ENCODE measurements around the gene ZNF302. TPM values are rescaled to one million over a fixed set of nuclear protein-coding genes. Genes with fewer than 3 reads are reported as not detected.

Gene ZNF302
- total and polyA plus RNA-seq, 2 experiments from 2014 or later, result 16.6 to 27.4 TPM

DNA sequence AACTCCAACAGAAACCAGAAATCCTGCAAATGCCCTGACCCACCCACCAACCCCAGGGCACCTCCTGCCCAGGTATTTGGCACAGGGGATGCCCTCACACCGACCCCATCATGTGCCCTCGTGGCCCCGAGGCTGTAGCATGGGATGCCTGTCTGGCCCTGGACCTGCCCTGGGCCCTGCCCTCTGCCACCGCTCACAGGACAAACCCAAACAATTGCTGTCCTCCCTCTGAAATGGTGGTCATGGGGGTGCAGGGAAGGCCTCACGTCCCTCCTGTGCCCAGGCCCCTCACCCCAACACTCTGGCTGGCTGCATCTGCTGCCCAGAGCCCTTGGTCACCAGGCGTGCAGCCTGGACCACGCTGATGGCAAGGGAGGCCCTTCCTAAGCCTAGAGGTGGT is 54.5 kb downstream of the ZNF302 start:
- H3K4me1 Mint-ChIP-seq, result peaks cover 11% of the 10 kb centered on the region
- H3K4me3 Mint-ChIP-seq, result peak overlapping the region; percentile 29; the same call in 1 of the 3 replicates

More for the DNA sequence above, 54.5 kb downstream of the ZNF302 start:
- peaks cover 6% of the 10 kb centered on the region for H3K4me1 ChIP-seq (ENCODE audit: insufficient read depth)
- H4K20me1 ChIP-seq (replicated peaks; ENCODE audit: insufficient read depth), result no peaks in the 10 kb centered on the region
- peak overlapping the region; percentile 52; the same call in 1 of the 2 replicates for H3K27ac Mint-ChIP-seq
- no peak overlapping the region for H2AFZ ChIP-seq
- no peak overlapping the region for H3K4me3 ChIP-seq
- H3K36me3 ChIP-seq (ENCODE audit: insufficient read depth), result no peaks in the 10 kb centered on the region
- H3K9me2 ChIP-seq (ENCODE audit: insufficient read depth), result no peaks in the 10 kb centered on the region
- ATAC-seq (no peak), DNase-seq (ENCODE audit: low spot score) (no peak)
- 0 out of 3 replicates have a peak, but pooled peaks cover 3% of the 10 kb centered on the region for H3K9me3 Mint-ChIP-seq
- no peaks in the 10 kb centered on the region for H3K79me2 ChIP-seq (replicated peaks; ENCODE audit: insufficient read depth)
- TF ChIP-seq, protein P1, sequence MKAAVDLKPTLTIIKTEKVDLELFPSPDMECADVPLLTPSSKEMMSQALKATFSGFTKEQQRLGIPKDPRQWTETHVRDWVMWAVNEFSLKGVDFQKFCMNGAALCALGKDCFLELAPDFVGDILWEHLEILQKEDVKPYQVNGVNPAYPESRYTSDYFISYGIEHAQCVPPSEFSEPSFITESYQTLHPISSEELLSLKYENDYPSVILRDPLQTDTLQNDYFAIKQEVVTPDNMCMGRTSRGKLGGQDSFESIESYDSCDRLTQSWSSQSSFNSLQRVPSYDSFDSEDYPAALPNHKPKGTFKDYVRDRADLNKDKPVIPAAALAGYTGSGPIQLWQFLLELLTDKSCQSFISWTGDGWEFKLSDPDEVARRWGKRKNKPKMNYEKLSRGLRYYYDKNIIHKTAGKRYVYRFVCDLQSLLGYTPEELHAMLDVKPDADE (IDR thresholded peaks at IDR 0.05), result no peak
- TF ChIP-seq, protein P2, sequence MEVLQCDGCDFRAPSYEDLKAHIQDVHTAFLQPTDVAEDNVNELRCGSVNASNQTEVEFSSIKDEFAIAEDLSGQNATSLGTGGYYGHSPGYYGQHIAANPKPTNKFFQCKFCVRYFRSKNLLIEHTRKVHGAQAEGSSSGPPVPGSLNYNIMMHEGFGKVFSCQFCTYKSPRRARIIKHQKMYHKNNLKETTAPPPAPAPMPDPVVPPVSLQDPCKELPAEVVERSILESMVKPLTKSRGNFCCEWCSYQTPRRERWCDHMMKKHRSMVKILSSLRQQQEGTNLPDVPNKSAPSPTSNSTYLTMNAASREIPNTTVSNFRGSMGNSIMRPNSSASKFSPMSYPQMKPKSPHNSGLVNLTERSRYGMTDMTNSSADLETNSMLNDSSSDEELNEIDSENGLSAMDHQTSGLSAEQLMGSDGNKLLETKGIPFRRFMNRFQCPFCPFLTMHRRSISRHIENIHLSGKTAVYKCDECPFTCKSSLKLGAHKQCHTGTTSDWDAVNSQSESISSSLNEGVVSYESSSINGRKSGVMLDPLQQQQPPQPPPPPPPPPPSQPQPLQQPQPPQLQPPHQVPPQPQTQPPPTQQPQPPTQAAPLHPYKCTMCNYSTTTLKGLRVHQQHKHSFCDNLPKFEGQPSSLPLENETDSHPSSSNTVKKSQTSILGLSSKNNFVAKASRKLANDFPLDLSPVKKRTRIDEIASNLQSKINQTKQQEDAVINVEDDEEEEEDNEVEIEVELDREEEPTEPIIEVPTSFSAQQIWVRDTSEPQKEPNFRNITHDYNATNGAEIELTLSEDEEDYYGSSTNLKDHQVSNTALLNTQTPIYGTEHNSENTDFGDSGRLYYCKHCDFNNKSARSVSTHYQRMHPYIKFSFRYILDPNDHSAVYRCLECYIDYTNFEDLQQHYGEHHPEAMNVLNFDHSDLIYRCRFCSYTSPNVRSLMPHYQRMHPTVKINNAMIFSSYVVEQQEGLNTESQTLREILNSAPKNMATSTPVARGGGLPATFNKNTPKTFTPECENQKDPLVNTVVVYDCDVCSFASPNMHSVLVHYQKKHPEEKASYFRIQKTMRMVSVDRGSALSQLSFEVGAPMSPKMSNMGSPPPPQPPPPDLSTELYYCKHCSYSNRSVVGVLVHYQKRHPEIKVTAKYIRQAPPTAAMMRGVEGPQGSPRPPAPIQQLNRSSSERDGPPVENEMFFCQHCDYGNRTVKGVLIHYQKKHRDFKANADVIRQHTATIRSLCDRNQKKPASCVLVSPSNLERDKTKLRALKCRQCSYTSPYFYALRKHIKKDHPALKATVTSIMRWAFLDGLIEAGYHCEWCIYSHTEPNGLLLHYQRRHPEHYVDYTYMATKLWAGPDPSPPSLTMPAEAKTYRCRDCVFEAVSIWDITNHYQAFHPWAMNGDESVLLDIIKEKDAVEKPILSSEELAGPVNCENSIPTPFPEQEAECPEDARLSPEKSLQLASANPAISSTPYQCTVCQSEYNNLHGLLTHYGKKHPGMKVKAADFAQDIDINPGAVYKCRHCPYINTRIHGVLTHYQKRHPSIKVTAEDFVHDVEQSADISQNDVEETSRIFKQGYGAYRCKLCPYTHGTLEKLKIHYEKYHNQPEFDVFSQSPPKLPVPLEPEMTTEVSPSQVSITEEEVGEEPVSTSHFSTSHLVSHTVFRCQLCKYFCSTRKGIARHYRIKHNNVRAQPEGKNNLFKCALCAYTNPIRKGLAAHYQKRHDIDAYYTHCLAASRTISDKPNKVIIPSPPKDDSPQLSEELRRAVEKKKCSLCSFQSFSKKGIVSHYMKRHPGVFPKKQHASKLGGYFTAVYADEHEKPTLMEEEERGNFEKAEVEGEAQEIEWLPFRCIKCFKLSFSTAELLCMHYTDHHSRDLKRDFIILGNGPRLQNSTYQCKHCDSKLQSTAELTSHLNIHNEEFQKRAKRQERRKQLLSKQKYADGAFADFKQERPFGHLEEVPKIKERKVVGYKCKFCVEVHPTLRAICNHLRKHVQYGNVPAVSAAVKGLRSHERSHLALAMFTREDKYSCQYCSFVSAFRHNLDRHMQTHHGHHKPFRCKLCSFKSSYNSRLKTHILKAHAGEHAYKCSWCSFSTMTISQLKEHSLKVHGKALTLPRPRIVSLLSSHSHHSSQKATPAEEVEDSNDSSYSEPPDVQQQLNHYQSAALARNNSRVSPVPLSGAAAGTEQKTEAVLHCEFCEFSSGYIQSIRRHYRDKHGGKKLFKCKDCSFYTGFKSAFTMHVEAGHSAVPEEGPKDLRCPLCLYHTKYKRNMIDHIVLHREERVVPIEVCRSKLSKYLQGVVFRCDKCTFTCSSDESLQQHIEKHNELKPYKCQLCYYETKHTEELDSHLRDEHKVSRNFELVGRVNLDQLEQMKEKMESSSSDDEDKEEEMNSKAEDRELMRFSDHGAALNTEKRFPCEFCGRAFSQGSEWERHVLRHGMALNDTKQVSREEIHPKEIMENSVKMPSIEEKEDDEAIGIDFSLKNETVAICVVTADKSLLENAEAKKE (CRISPR knock-in tag; IDR thresholded peaks at IDR 0.05), result no peak
- TF ChIP-seq EZH2 (IDR thresholded peaks at IDR 0.05; ENCODE audit: low read depth, unreplicated experiment) (no peak), ZNF114 (CRISPR knock-in tag; IDR thresholded peaks at IDR 0.05) (no peak)
- peaks cover 2% of the 10 kb centered on the region for H3K27me3 Mint-ChIP-seq (ENCODE audit: insufficient read depth, low read depth, poor library complexity)
- no peaks in the 10 kb centered on the region; the same call in 1 of the 3 replicates for H3K36me3 Mint-ChIP-seq (ENCODE audit: low read depth)
- H3K4me2 ChIP-seq, result no peak overlapping the region
- H3K27ac ChIP-seq (ENCODE audit: low read depth), result no peak overlapping the region
- no peaks in the 10 kb centered on the region for H3F3A ChIP-seq (replicated peaks; ENCODE audit: low read depth)
- no peaks in the 10 kb centered on the region for H3K27me3 ChIP-seq (ENCODE audit: insufficient read depth)
